ENCODE results near the gene SMAD7. TPM values are rescaled to one million over a fixed set of nuclear protein-coding genes. Genes with fewer than 3 reads are reported as not detected.

Gene SMAD7
- polyA plus RNA-seq, 3 donors from 2014 or later: 10.1 to 17.4 (median 12.3) TPM

GRCh38 chr18:48932822-48933510 is 17.8 kb downstream of the SMAD7 start:
- H3K4me3 Mint-ChIP-seq: peak overlapping the region; percentile 53 to 82 (median 71)
- no peaks in the 10 kb centered on the region for H3K9me3 Mint-ChIP-seq
- peaks cover 99 to 100% of the 10 kb centered on the region in 2 donors for H3K4me1 Mint-ChIP-seq
- peaks cover 0 to 6% (median 4%) of the 10 kb centered on the region in 3 donors for H3K36me3 Mint-ChIP-seq
- H3K27me3 Mint-ChIP-seq (ENCODE audit: low read depth in 3 of 3): peaks cover 43 to 47% (median 46%) of the 10 kb centered on the region in 3 donors
- DNase-seq: no peak
- H3K27ac Mint-ChIP-seq: peak overlapping the region; percentile 92 to 98 (median 94)

- DNase-seq: no peak
- peak overlapping the region; percentile 92 to 98 (median 94) for H3K27ac Mint-ChIP-seq
- H3K9me3 Mint-ChIP-seq: no peaks in the 10 kb centered on the region
- peaks cover 40 to 45% (median 45%) of the 10 kb centered on the region in 3 donors for H3K27me3 Mint-ChIP-seq (ENCODE audit: low read depth in 3 of 3)
- peaks cover 99 to 100% of the 10 kb centered on the region in 2 donors for H3K4me1 Mint-ChIP-seq
- peaks cover 0 to 6% (median 4%) of the 10 kb centered on the region in 3 donors for H3K36me3 Mint-ChIP-seq
- H3K4me3 Mint-ChIP-seq: peak overlapping the region; percentile 26 to 82 (median 71)
Measured at GRCh38 chr18:48932462-48932818, 18.3 kb downstream of the SMAD7 start.

GRCh38 chr18:48931680-48932461 is 18.9 kb downstream of the SMAD7 start:
- peaks cover 99 to 100% of the 10 kb centered on the region in 2 donors for H3K4me1 Mint-ChIP-seq
- H3K27ac Mint-ChIP-seq: peak overlapping the region; percentile 92 to 98 (median 94)
- peaks cover 37 to 45% (median 41%) of the 10 kb centered on the region in 3 donors for H3K27me3 Mint-ChIP-seq (ENCODE audit: low read depth in 3 of 3)
- no peaks in the 10 kb centered on the region for H3K9me3 Mint-ChIP-seq
- peak overlapping the region; percentile 39 to 82 (median 71) for H3K4me3 Mint-ChIP-seq
- no peak for DNase-seq
- peaks cover 0 to 6% (median 2%) of the 10 kb centered on the region in 3 donors for H3K36me3 Mint-ChIP-seq

- DNase-seq: no peak
- Mint-ChIP-seq H3K9me3 (no peaks in the 10 kb centered on the region), H3K27me3 (ENCODE audit: low read depth in 3 of 3) (peaks cover 37 to 50% (median 40%) of the 10 kb centered on the region in 3 donors), H3K36me3 (peaks cover 0 to 5% (median 4%) of the 10 kb centered on the region in 3 donors), H3K27ac (peak overlapping the region; percentile 77 to 98 (median 91)), H3K4me1 (peaks cover 99 to 100% of the 10 kb centered on the region in 2 donors), H3K4me3 (peak overlapping the region in 4 of 5 donors; percentile 6 to 58 (median 50))
Measured at GRCh38 chr18:48930926-48931325, 19.8 kb downstream of the SMAD7 start.

GRCh38 chr18:48929941-48930713 is 20.6 kb downstream of the SMAD7 start:
- H3K4me3 Mint-ChIP-seq: peak overlapping the region in 4 of 5 donors; percentile 30 to 83 (median 54)
- peaks cover 0 to 5% (median 4%) of the 10 kb centered on the region in 3 donors for H3K36me3 Mint-ChIP-seq
- peak overlapping the region; percentile 77 to 98 (median 94) for H3K27ac Mint-ChIP-seq
- peaks cover 98 to 100% of the 10 kb centered on the region in 2 donors for H3K4me1 Mint-ChIP-seq
- no peaks in the 10 kb centered on the region for H3K9me3 Mint-ChIP-seq
- H3K27me3 Mint-ChIP-seq (ENCODE audit: low read depth in 3 of 3): peaks cover 37 to 47% (median 38%) of the 10 kb centered on the region in 3 donors
- DNase-seq: no peak

GRCh38 chr18:48929212-48929612 is 21.6 kb downstream of the SMAD7 start:
- peaks cover 99 to 100% of the 10 kb centered on the region in 2 donors for H3K4me1 Mint-ChIP-seq
- no peak for DNase-seq
- H3K36me3 Mint-ChIP-seq: peaks cover 0 to 5% (median 4%) of the 10 kb centered on the region in 3 donors
- H3K9me3 Mint-ChIP-seq: no peaks in the 10 kb centered on the region
- peaks cover 39 to 47% (median 41%) of the 10 kb centered on the region in 3 donors for H3K27me3 Mint-ChIP-seq (ENCODE audit: low read depth in 3 of 3)
- H3K27ac Mint-ChIP-seq: peak overlapping the region; percentile 90 to 98 (median 96)
- peak overlapping the region; percentile 76 to 87 (median 83) for H3K4me3 Mint-ChIP-seq

- peaks cover 0 to 5% (median 4%) of the 10 kb centered on the region in 3 donors for H3K36me3 Mint-ChIP-seq
- peaks cover 41 to 48% (median 41%) of the 10 kb centered on the region in 3 donors for H3K27me3 Mint-ChIP-seq (ENCODE audit: low read depth in 3 of 3)
- no peaks in the 10 kb centered on the region for H3K9me3 Mint-ChIP-seq
- DNase-seq: peak; percentile 78 to 83 (median 79)
- peaks cover 99 to 100% of the 10 kb centered on the region in 2 donors for H3K4me1 Mint-ChIP-seq
- peak overlapping the region; percentile 76 to 87 (median 83) for H3K4me3 Mint-ChIP-seq
- H3K27ac Mint-ChIP-seq: peak overlapping the region; percentile 90 to 98 (median 96)
Measured at GRCh38 chr18:48928787-48929186, 22.0 kb downstream of the SMAD7 start.

GRCh38 chr18:48927286-48928080 is 23.3 kb downstream of the SMAD7 start:
- Mint-ChIP-seq H3K4me1 (peaks cover 99 to 100% of the 10 kb centered on the region in 2 donors), H3K4me3 (peak overlapping the region; percentile 24 to 83 (median 52)), H3K9me3 (no peaks in the 10 kb centered on the region), H3K36me3 (peaks cover 0 to 9% (median 4%) of the 10 kb centered on the region in 3 donors), H3K27me3 (ENCODE audit: low read depth in 3 of 3) (peaks cover 35 to 47% (median 40%) of the 10 kb centered on the region in 3 donors), H3K27ac (peak overlapping the region; percentile 86 to 98 (median 94))
- no peak for DNase-seq

GRCh38 chr18:48926420-48926857 is 24.3 kb downstream of the SMAD7 start:
- H3K27ac Mint-ChIP-seq: peak overlapping the region; percentile 39 to 92 (median 83)
- peak overlapping the region; percentile 42 to 83 (median 49) for H3K4me3 Mint-ChIP-seq
- peaks cover 0 to 9% (median 4%) of the 10 kb centered on the region in 3 donors for H3K36me3 Mint-ChIP-seq
- no peak for DNase-seq
- peaks cover 32 to 50% (median 35%) of the 10 kb centered on the region in 3 donors for H3K27me3 Mint-ChIP-seq (ENCODE audit: low read depth in 3 of 3)
- no peaks in the 10 kb centered on the region for H3K9me3 Mint-ChIP-seq
- H3K4me1 Mint-ChIP-seq: peaks cover 99 to 100% of the 10 kb centered on the region in 2 donors

- DNase-seq: no peak
- Mint-ChIP-seq H3K4me3 (peak overlapping the region; percentile 83 to 91 (median 86)), H3K27ac (peak overlapping the region; percentile 84 to 98 (median 92)), H3K9me3 (no peaks in the 10 kb centered on the region), H3K36me3 (peaks cover 4 to 17% (median 5%) of the 10 kb centered on the region in 3 donors), H3K27me3 (ENCODE audit: low read depth in 3 of 3) (peaks cover 35 to 52% (median 36%) of the 10 kb centered on the region in 3 donors), H3K4me1 (peaks cover 99 to 100% of the 10 kb centered on the region in 2 donors)
Measured at GRCh38 chr18:48925491-48925780, 25.3 kb downstream of the SMAD7 start.

- peaks cover 8 to 22% (median 10%) of the 10 kb centered on the region in 3 donors for H3K36me3 Mint-ChIP-seq
- H3K4me1 Mint-ChIP-seq: peaks cover 98 to 100% of the 10 kb centered on the region in 2 donors
- peak overlapping the region; percentile 84 to 98 (median 92) for H3K27ac Mint-ChIP-seq
- peak overlapping the region; percentile 83 to 91 (median 86) for H3K4me3 Mint-ChIP-seq
- H3K9me3 Mint-ChIP-seq: no peaks in the 10 kb centered on the region
- H3K27me3 Mint-ChIP-seq (ENCODE audit: low read depth in 3 of 3): peaks cover 31 to 54% (median 33%) of the 10 kb centered on the region in 3 donors
- DNase-seq: no peak
Measured at GRCh38 chr18:48924630-48925490, 25.9 kb downstream of the SMAD7 start.

All from immature natural killer cell (primary cell).